NT2/D1 (cell line): ENCODE measurements around the gene DRICH1.

Experiments
- SUZ12 ChIP-seq: IDR thresholded peaks from 2 replicates; pipeline ENCODE4 v1.6.1; 2011; ENCODE audit not compliant: insufficient read length, insufficient read depth; ENCODE audit errors: extremely low read depth
- YY1 ChIP-seq: IDR thresholded peaks from 2 replicates; pipeline ENCODE4 v1.6.1; 2011; ENCODE audit not compliant: insufficient read length, insufficient read depth
- ZNF274 ChIP-seq: IDR thresholded peaks from 2 replicates; pipeline ENCODE4 v1.6.1; 2011; ENCODE audit warnings: mild to moderate bottlenecking, low read depth, low read length

DNA sequence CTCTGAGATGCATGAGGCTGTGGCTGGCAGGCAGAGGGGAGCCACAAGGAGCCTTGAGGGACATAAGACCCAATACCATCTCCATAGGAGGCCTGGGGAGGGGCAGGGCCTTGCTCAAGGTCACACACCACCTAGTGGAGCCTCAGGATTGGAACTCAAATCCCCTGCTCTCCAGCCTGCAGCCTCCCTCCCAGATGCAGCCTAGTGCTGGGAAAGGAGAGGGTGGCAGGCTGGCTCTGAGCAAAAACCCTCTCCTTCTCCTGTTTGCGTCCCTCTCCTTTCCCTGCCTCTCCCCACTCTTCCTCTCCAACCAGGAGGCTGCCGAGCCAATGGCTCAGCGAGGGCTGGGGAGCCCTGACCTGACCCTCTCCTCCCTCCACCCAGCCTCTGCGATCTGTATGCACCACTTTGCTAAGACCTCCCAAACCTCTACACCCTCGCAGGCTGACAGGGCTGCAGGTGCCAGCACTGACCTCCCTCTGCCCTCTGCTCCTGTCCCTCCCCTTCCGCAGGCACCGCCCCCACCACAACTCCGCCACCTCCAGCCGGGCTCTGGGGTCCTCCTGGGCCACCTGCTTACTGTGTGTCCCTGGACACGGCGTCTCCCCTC is 66.7 kb downstream of the DRICH1 start:
- TF ChIP-seq SUZ12 (no peak), ZNF274 (no peak), YY1 (no peak)
